ENCODE measurements around the gene BICRA.

The BICRA gene

DNA sequence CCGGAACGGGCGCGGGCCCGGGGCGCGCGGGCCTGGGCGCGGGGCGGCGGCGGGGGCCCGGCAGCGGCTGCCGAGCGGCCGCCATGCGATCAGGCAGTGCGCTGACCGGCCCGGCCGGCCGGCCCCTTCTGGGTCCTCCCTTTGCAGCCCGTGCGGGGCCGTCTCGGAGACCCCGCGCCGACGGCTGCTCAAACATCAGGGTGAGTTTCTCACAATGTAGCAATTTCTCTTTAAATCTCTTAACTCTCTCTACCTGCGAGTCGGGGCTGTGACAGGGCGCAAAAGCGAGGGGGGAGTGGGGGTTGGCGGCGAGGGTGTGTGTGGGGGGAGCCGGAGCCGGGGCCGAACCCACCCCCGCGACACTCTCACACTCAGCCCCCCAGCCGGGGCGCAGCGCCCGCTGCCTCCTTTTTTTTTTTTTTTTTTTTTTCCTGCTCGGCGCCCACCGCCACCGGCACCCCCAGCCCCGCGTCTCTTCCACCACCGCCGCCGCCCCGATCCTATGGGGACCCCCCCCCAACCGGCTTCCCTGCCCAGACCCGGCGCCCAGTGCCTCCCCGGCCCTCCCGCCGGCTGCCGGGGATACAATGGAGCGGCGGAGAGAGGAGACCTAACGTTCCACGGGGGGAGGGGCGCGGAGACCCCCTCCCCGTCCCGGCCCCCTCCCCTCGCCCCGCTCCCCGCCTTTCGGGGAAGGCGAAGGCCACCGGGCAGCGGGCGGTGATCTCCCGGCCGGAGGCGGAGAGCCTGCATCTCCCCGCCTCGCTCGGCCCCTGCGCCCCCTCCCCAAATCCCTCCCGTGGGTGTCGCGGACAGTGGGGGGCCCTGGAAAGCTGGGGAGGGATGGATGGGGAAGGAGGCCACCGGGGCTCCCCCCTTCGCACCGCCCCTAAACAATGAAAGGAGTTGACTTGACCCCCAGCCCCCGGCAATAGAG, at the start of gene BICRA:
BICRA (plus strand) TSS at position 166 of the 937 bp plus-strand sequence. CDS start 64,441 bp downstream, outside the sequence.
- Histone ChIP-seq H3K36me3 (ENCODE audit: insufficient read depth, low read length) (peaks cover 3% of the 10 kb centered on the region; the same call in 1 of the 2 replicates), H3K9ac (ENCODE audit: low read depth, low read length) (peak within 1 kb of the TSS; percentile 100), H3K27ac (ENCODE audit: low read length) (peak within 1 kb of the TSS; percentile 93), H3K79me2 (ENCODE audit: insufficient read depth, low read length) (peaks cover 62% of the 10 kb centered on the region), H2AFZ (ENCODE audit: low read depth, low read length) (peak within 1 kb of the TSS; percentile 94), H4K20me1 (ENCODE audit: insufficient read depth, low read length) (peaks cover 41% of the 10 kb centered on the region), H3K27me3 (ENCODE audit: insufficient read depth, low read length, poor library complexity) (no peaks in the 10 kb centered on the region), H3K9me3 (ENCODE audit: insufficient read depth, low read length, severe bottlenecking) (no peaks in the 10 kb centered on the region), H3K4me3 (ENCODE audit: low read depth in 1 of 2, low read length in 2 of 2) (peak within 1 kb of the TSS; percentile 100), H3K4me2 (ENCODE audit: insufficient read depth, low read length) (peak within 1 kb of the TSS; percentile 98), H3K4me1 (ENCODE audit: insufficient read depth, low read length) (peaks cover 22% of the 10 kb centered on the region)
- no peak for TF ChIP-seq EZH2 (IDR thresholded peaks at IDR 0.05; ENCODE audit: borderline replicate concordance, low read depth, low read length, severe bottlenecking)
- TF ChIP-seq, protein P1, sequence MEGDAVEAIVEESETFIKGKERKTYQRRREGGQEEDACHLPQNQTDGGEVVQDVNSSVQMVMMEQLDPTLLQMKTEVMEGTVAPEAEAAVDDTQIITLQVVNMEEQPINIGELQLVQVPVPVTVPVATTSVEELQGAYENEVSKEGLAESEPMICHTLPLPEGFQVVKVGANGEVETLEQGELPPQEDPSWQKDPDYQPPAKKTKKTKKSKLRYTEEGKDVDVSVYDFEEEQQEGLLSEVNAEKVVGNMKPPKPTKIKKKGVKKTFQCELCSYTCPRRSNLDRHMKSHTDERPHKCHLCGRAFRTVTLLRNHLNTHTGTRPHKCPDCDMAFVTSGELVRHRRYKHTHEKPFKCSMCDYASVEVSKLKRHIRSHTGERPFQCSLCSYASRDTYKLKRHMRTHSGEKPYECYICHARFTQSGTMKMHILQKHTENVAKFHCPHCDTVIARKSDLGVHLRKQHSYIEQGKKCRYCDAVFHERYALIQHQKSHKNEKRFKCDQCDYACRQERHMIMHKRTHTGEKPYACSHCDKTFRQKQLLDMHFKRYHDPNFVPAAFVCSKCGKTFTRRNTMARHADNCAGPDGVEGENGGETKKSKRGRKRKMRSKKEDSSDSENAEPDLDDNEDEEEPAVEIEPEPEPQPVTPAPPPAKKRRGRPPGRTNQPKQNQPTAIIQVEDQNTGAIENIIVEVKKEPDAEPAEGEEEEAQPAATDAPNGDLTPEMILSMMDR (IDR thresholded peaks at IDR 0.05; ENCODE audit: borderline replicate concordance, extremely low read depth, low read length, poor library complexity, severe bottlenecking): no peak
- ATAC-seq (ENCODE audit: insufficient read depth, low read depth): peak; percentile 47
- peak; percentile 80 for DNase-seq

DNA sequence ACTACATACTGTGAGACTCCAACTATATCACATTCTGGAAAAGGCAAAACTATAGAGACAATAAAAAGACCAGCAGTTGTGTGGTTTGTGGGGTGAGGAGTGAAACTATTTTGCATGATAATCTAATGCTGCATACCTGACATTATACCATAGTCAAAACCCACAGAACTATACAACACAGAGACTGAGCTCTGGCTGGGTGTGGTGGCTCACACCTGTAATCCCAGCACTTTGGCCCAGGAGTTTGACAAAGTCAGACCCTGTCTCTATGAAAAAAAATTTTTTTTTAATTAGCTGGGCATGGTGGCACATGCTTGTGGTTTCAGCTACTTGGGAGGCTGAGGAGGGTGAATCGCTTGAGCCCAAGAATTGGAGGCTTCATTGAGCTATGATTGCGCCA, 47.9 kb upstream of the BICRA start:
- ATAC-seq (ENCODE audit: insufficient read depth, low read depth): no peak
- no peak overlapping the region for H3K9ac ChIP-seq (ENCODE audit: low read depth, low read length)

DNA sequence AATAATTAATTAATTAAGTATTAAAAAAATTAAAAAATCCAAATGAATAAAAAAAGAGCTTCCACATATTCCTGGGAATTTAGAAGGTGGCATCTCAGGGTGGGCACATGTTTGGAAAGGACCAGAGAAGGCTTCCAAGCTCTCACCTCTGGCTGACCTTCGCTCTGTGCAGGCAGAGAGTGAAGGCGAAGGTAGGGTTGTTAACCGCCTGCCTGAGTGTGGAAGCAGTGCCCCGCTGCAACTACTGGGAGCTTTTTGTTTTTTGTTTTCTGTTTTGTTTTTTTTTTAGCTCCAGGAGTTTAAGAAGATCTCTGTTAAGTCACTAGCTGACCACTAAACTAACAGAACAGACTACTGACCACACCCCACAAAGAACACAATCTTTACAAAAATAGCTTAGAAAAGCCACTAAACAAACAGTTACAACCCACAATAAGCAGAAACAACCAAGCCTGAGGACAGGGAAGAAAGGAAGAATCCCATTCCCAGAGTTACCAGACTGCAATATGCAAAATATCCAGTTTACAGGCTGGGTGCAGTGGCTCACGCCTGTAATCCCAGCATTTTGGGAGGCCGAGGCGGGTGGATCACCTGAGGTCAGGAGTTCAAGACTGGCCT, 47.4 kb upstream of the BICRA start:
- ATAC-seq (ENCODE audit: insufficient read depth, low read depth): no peak
- no peak overlapping the region for H3K4me2 ChIP-seq (ENCODE audit: insufficient read depth, low read length)
- no peak overlapping the region for H3K27ac ChIP-seq (ENCODE audit: low read length)

More for the DNA sequence above, 47.9 kb upstream of the BICRA start:
- Histone ChIP-seq H3K36me3 (ENCODE audit: insufficient read depth, low read length) (no peaks in the 10 kb centered on the region), H2AFZ (ENCODE audit: low read depth, low read length) (no peak overlapping the region), H4K20me1 (ENCODE audit: insufficient read depth, low read length) (no peaks in the 10 kb centered on the region), H3K27me3 (ENCODE audit: insufficient read depth, low read length, poor library complexity) (no peaks in the 10 kb centered on the region), H3K4me1 (ENCODE audit: insufficient read depth, low read length) (no peaks in the 10 kb centered on the region), H3K4me3 (ENCODE audit: low read depth in 1 of 2, low read length in 2 of 2) (no peak overlapping the region), H3K79me2 (ENCODE audit: insufficient read depth, low read length) (no peaks in the 10 kb centered on the region), H3K9me3 (ENCODE audit: insufficient read depth, low read length, severe bottlenecking) (no peaks in the 10 kb centered on the region), H3K27ac (ENCODE audit: low read length) (no peak overlapping the region), H3K4me2 (ENCODE audit: insufficient read depth, low read length) (no peak overlapping the region)
- no peak for DNase-seq
- TF ChIP-seq EZH2 (IDR thresholded peaks at IDR 0.05; ENCODE audit: borderline replicate concordance, low read depth, low read length, severe bottlenecking): no peak
- TF ChIP-seq, protein P1 (IDR thresholded peaks at IDR 0.05; ENCODE audit: borderline replicate concordance, extremely low read depth, low read length, poor library complexity, severe bottlenecking): no peak

More for the DNA sequence above, 47.4 kb upstream of the BICRA start:
- no peaks in the 10 kb centered on the region for H3K79me2 ChIP-seq (ENCODE audit: insufficient read depth, low read length)
- no peaks in the 10 kb centered on the region for H3K4me1 ChIP-seq (ENCODE audit: insufficient read depth, low read length)
- no peak for DNase-seq
- H3K4me3 ChIP-seq (ENCODE audit: low read depth in 1 of 2, low read length in 2 of 2): no peak overlapping the region
- H3K9ac ChIP-seq (ENCODE audit: low read depth, low read length): no peak overlapping the region
- no peaks in the 10 kb centered on the region for H3K36me3 ChIP-seq (ENCODE audit: insufficient read depth, low read length)
- TF ChIP-seq, protein P1 (IDR thresholded peaks at IDR 0.05; ENCODE audit: borderline replicate concordance, extremely low read depth, low read length, poor library complexity, severe bottlenecking): no peak
- no peak for TF ChIP-seq EZH2 (IDR thresholded peaks at IDR 0.05; ENCODE audit: borderline replicate concordance, low read depth, low read length, severe bottlenecking)
- no peaks in the 10 kb centered on the region for H4K20me1 ChIP-seq (ENCODE audit: insufficient read depth, low read length)
- no peaks in the 10 kb centered on the region for H3K27me3 ChIP-seq (ENCODE audit: insufficient read depth, low read length, poor library complexity)
- no peaks in the 10 kb centered on the region for H3K9me3 ChIP-seq (ENCODE audit: insufficient read depth, low read length, severe bottlenecking)
- H2AFZ ChIP-seq (ENCODE audit: low read depth, low read length): no peak overlapping the region

Measured in DND-41 (cell line).